ENCODE results near the gene SERPINB13. TPM values are rescaled to one million over a fixed set of nuclear protein-coding genes. Genes with fewer than 3 reads are reported as not detected.

The SERPINB13 gene
- total RNA-seq, 4 donors from 2014 or later = not detected

- H3K27me3 ChIP-seq = no peaks in the 10 kb centered on the region
- H3K36me3 ChIP-seq = no peaks in the 10 kb centered on the region
- no peak overlapping the region for H3K4me3 ChIP-seq
Observed at GRCh38 chr18:63586431-63586830, 712 bp upstream of the SERPINB13 start.

GRCh38 chr18:63588909-63589308 lies 1.8 kb downstream of the SERPINB13 start:
- intact Hi-C loops (cut with DNase I; ENCODE audit: low total_unique reads) = loop anchor here (10.0 kb wide), 1 partner anchor 64 kb away; no protein-coding TSS in a partner anchor
- no peaks in the 10 kb centered on the region for H3K4me1 ChIP-seq
- H3K4me3 ChIP-seq = no peak overlapping the region
- no peaks in the 10 kb centered on the region for H3K36me3 ChIP-seq
- no peak overlapping the region for H3K27ac ChIP-seq
- TF ChIP-seq POLR2A (IDR thresholded peaks at IDR 0.05) (no peak), CTCF (IDR thresholded peaks at IDR 0.05) (no peak)
- no peak for DNase-seq
- no peaks in the 10 kb centered on the region for H3K27me3 ChIP-seq
- no peaks in the 10 kb centered on the region for H3K9me3 ChIP-seq

More at GRCh38 chr18:63586431-63586830, 712 bp upstream of the SERPINB13 start:
- DNase-seq = no peak
- no peaks in the 10 kb centered on the region for H3K4me1 ChIP-seq
- intact Hi-C loops (cut with DNase I; ENCODE audit: low total_unique reads) = loop anchor here (10.0 kb wide), 1 partner anchor 62 kb away; no protein-coding TSS in a partner anchor
- TF ChIP-seq CTCF (IDR thresholded peaks at IDR 0.05) = no peak
- TF ChIP-seq POLR2A (IDR thresholded peaks at IDR 0.05) = no peak
- H3K9me3 ChIP-seq = no peaks in the 10 kb centered on the region
- H3K27ac ChIP-seq = no peak overlapping the region

- Histone ChIP-seq H3K9me3 (no peaks in the 10 kb centered on the region), H3K27ac (no peak overlapping the region), H3K27me3 (no peaks in the 10 kb centered on the region), H3K4me1 (no peaks in the 10 kb centered on the region), H3K4me3 (no peak overlapping the region), H3K36me3 (no peaks in the 10 kb centered on the region)
- no peak for TF ChIP-seq CTCF (IDR thresholded peaks at IDR 0.05)
- no peak for TF ChIP-seq POLR2A (IDR thresholded peaks at IDR 0.05)
- intact Hi-C loops (cut with DNase I; ENCODE audit: low total_unique reads) = no loop called here
- no peak for DNase-seq
Observed at GRCh38 chr18:63590373-63590772, 3.2 kb downstream of the SERPINB13 start.

- Histone ChIP-seq H3K4me3 (no peak overlapping the region), H3K4me1 (no peaks in the 10 kb centered on the region), H3K36me3 (no peaks in the 10 kb centered on the region), H3K27me3 (no peaks in the 10 kb centered on the region), H3K27ac (no peak overlapping the region), H3K9me3 (no peaks in the 10 kb centered on the region)
- intact Hi-C loops (cut with DNase I; ENCODE audit: low total_unique reads) = no loop called here
- no peak for TF ChIP-seq POLR2A (IDR thresholded peaks at IDR 0.05)
- TF ChIP-seq CTCF (IDR thresholded peaks at IDR 0.05) = no peak
- no peak for DNase-seq
Observed at GRCh38 chr18:63590966-63591695, 4.0 kb downstream of the SERPINB13 start.

- no peak for DNase-seq
- no peak overlapping the region for H3K4me3 ChIP-seq
- no peaks in the 10 kb centered on the region for H3K9me3 ChIP-seq
- no peak overlapping the region for H3K27ac ChIP-seq
- no peaks in the 10 kb centered on the region for H3K36me3 ChIP-seq
- no peaks in the 10 kb centered on the region for H3K27me3 ChIP-seq
- intact Hi-C loops (cut with DNase I; ENCODE audit: low total_unique reads) = no loop called here
- no peak for TF ChIP-seq CTCF (IDR thresholded peaks at IDR 0.05)
- TF ChIP-seq POLR2A (IDR thresholded peaks at IDR 0.05) = no peak
- no peaks in the 10 kb centered on the region for H3K4me1 ChIP-seq
Observed at GRCh38 chr18:63591725-63592124, 4.6 kb downstream of the SERPINB13 start.
